Neuronal stem cell (in vitro differentiated cells): Measurements from ENCODE around the gene FMN1.
A peak's percentile ranks its signal among the peaks of the same experiment; 100 is the strongest.

Experiments used
- DNase-seq: peaks from one replicate; pipeline ENCODE4 v3.0.0-alpha.2; 2013; ENCODE audit warnings: low spot score
- H2AFZ ChIP-seq: one replicate; pipeline ENCODE4 v1.6.1; 2013; ENCODE audit warnings: mild to moderate bottlenecking, low read length, inconsistent platforms
- H2AK5ac ChIP-seq: 2 replicates; pipeline ENCODE4 v1.6.1; 2013; ENCODE audit warnings: low read depth, mild to moderate bottlenecking, inconsistent platforms, low read length, moderate library complexity, mixed read lengths
- H2BK120ac ChIP-seq: 2 replicates; pipeline ENCODE4 v1.6.1; 2013; ENCODE audit warnings: low read depth, mild to moderate bottlenecking, inconsistent platforms, low read length, moderate library complexity, mixed read lengths
- H2BK12ac ChIP-seq: one replicate; pipeline ENCODE4 v1.6.1; 2013; ENCODE audit warnings: low read length, inconsistent platforms
- H2BK15ac ChIP-seq: 2 replicates; pipeline ENCODE4 v1.6.1; 2013; ENCODE audit warnings: mild to moderate bottlenecking, low read length, inconsistent platforms, mixed read lengths
- H2BK5ac ChIP-seq: one replicate; pipeline ENCODE4 v1.6.1; 2013; ENCODE audit warnings: inconsistent platforms, mild to moderate bottlenecking, low read length, moderate library complexity
- H3K14ac ChIP-seq: one replicate; pipeline ENCODE4 v1.6.1; 2013; ENCODE audit warnings: low read length, inconsistent platforms
- H3K18ac ChIP-seq: 2 replicates; pipeline ENCODE4 v1.6.1; 2013; ENCODE audit warnings: low read length, inconsistent platforms
- H3K23ac ChIP-seq: 2 replicates; pipeline ENCODE4 v1.6.1; 2013; ENCODE audit warnings: low read depth, mild to moderate bottlenecking, mixed read lengths, low read length, inconsistent platforms; ENCODE audit not compliant: poor library complexity
- H3K27ac ChIP-seq: replicated peaks from 3 replicates; pipeline ENCODE4 v1.5.1; 2013; ENCODE audit warnings: low read length, inconsistent platforms
- H3K27me3 ChIP-seq, 3 experiments: 2 replicates each; pipeline ENCODE4 v1.6.1; 2013; ENCODE audit warnings: low read length in 3 of 3, mild to moderate bottlenecking in 2 of 3, inconsistent platforms in 1 of 3, low read depth in 1 of 3, mixed read lengths in 1 of 3, moderate library complexity in 1 of 3; ENCODE audit not compliant: control insufficient read depth in 3 of 3, insufficient read depth in 3 of 3
- H3K36me3 ChIP-seq, 2 donors: replicated peaks in 1 of 2; 2 replicates each; pipeline ENCODE4 v1.6.1; 2013; ENCODE audit warnings: low read length in 2 of 2; ENCODE audit not compliant: control insufficient read depth in 2 of 2, insufficient read depth in 2 of 2
- H3K4ac ChIP-seq: 2 replicates; pipeline ENCODE4 v1.6.1; 2013; ENCODE audit warnings: inconsistent platforms, mild to moderate bottlenecking, low read length, moderate library complexity
- H3K4me1 ChIP-seq, 2 donors: 1 replicate in 1 of 2; 2 replicates in 1 of 2; pipeline ENCODE4 v1.6.1; 2013; ENCODE audit warnings: low read length in 2 of 2, low read depth in 1 of 2; ENCODE audit not compliant: control insufficient read depth in 2 of 2, insufficient read depth in 1 of 2
- H3K4me2 ChIP-seq: one replicate; pipeline ENCODE4 v1.6.1; 2013; ENCODE audit warnings: mild to moderate bottlenecking, low read length, inconsistent platforms; ENCODE audit not compliant: insufficient read depth, poor library complexity, severe bottlenecking
- H3K4me3 ChIP-seq, 2 donors: 2 replicates each; pipeline ENCODE4 v1.5.1; 2013; ENCODE audit warnings: low read length in 2 of 2, mild to moderate bottlenecking in 2 of 2, inconsistent platforms in 1 of 2, moderate library complexity in 1 of 2
- H3K79me1 ChIP-seq: one replicate; pipeline ENCODE4 v1.6.1; 2013; ENCODE audit warnings: low read depth, mild to moderate bottlenecking, inconsistent platforms, low read length, moderate library complexity
- H3K9ac ChIP-seq: one replicate; pipeline ENCODE4 v1.6.1; 2013; ENCODE audit warnings: mild to moderate bottlenecking, low read depth, low read length, inconsistent platforms; ENCODE audit not compliant: poor library complexity
- H3K9me3 ChIP-seq, 2 donors: replicated peaks in 1 of 2; 2 replicates each; pipeline versions ENCODE3 to v1.6.1; 2013; ENCODE audit warnings: low read length in 2 of 2, mild to moderate bottlenecking in 2 of 2, inconsistent platforms in 1 of 2, low read depth in 1 of 2, mixed read lengths in 1 of 2, moderate library complexity in 1 of 2; ENCODE audit not compliant: control insufficient read depth in 2 of 2, insufficient read depth in 1 of 2
- H4K8ac ChIP-seq: one replicate; pipeline ENCODE4 v1.6.1; 2013; ENCODE audit warnings: low read depth, mild to moderate bottlenecking, inconsistent platforms, low read length, moderate library complexity
- H4K91ac ChIP-seq: one replicate; pipeline ENCODE4 v1.6.1; 2013; ENCODE audit warnings: low read length, low read depth, mild to moderate bottlenecking, inconsistent platforms; ENCODE audit not compliant: poor library complexity
- WGBS, 2 donors: extraction: QIAGEN DNeasy Blood & Tissue Kit; methylation state at CpG; one replicate each; pipeline ENCODE4 v1.1.7; 2013; ENCODE audit warnings: missing lambda C conversion rate in 2 of 2, mixed read lengths in 1 of 2; ENCODE audit not compliant: insufficient read length in 2 of 2, insufficient replicate concordance in 1 of 2; ENCODE audit errors: extremely low coverage in 2 of 2; 5-methylcytosine and 5-hydroxymethylcytosine counted together

Gene FMN1

DNA sequence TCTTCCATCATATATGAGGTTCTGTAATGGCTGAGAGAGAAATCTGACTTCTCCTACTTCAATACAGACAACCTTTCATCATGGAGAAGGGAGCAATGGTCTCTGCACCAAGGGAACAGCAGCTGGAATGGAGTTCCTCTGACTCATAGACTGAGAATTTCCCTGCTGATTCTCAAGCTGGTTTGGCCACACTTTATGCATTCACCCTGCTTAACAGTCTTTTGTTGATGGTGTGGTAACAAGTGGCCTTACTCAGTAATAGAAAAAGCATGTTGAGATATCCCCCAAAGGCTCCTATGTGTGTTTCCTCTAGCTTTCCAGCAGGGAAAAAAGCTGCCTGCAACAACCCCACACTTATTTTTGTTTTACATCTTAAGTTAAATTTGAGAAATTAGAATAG, 338.6 kb downstream of the FMN1 start:
- H3K4ac ChIP-seq: no peak overlapping the region
- DNase-seq: no peak
- H3K9me3 ChIP-seq: no peaks in the 10 kb centered on the region
- H3K4me1 ChIP-seq: peaks cover 6 to 7% of the 10 kb centered on the region in 2 donors
- H3K18ac ChIP-seq: no peak overlapping the region
- no peak overlapping the region for H3K27ac ChIP-seq
- no peak overlapping the region for H3K4me3 ChIP-seq
- H3K14ac ChIP-seq: no peak overlapping the region
- no peaks in the 10 kb centered on the region for H3K36me3 ChIP-seq
- peak overlapping the region; percentile 42 for H2AFZ ChIP-seq
- H3K9ac ChIP-seq: no peak overlapping the region
- no peak overlapping the region for H3K4me2 ChIP-seq
- no peak overlapping the region for H2BK120ac ChIP-seq
- H4K91ac ChIP-seq: no peak overlapping the region
- H3K27me3 ChIP-seq: no peaks in the 10 kb centered on the region
- H3K79me1 ChIP-seq: no peaks in the 10 kb centered on the region
- H2BK15ac ChIP-seq: no peak overlapping the region
- H2AK5ac ChIP-seq: no peak overlapping the region
- no peak overlapping the region for H3K23ac ChIP-seq
- H2BK12ac ChIP-seq: no peak overlapping the region
- H4K8ac ChIP-seq: no peak overlapping the region
- H2BK5ac ChIP-seq: no peak overlapping the region

DNA sequence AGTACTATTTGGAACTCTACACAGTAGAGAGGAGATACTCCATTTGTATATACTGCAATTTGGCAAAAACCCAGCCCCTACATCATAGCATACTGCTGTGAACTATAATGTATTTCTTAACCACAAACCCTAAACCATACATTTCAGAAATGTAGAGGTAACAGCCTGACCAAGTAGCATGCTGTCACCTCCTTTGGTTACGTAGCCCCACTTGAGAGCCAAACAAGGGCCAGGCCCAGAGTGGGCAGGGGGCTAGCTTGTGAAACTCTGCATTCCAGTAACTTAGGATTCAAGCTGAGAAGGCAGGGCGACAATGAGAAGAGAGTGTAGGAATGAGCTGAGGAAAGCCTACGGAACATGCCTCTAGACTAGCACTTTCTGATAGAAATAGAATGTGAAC, 340.9 kb downstream of the FMN1 start:
- no peak overlapping the region for H4K91ac ChIP-seq
- H2BK5ac ChIP-seq: no peak overlapping the region
- no peak overlapping the region for H3K4ac ChIP-seq
- H2AFZ ChIP-seq: no peak overlapping the region
- WGBS, 2 donors: no CpG with 5 or more reads among the region's 3 CpGs
- H3K4me3 ChIP-seq: no peak overlapping the region
- no peak overlapping the region for H2BK15ac ChIP-seq
- DNase-seq: no peak
- H2BK12ac ChIP-seq: no peak overlapping the region
- no peak overlapping the region for H3K9ac ChIP-seq
- peaks cover 6 to 7% of the 10 kb centered on the region in 2 donors for H3K4me1 ChIP-seq
- no peak overlapping the region for H3K27ac ChIP-seq
- no peaks in the 10 kb centered on the region for H3K27me3 ChIP-seq
- H3K18ac ChIP-seq: no peak overlapping the region
- no peaks in the 10 kb centered on the region for H3K36me3 ChIP-seq
- H2BK120ac ChIP-seq: no peak overlapping the region
- no peaks in the 10 kb centered on the region for H3K79me1 ChIP-seq
- no peak overlapping the region for H3K14ac ChIP-seq
- no peak overlapping the region for H2AK5ac ChIP-seq
- H3K9me3 ChIP-seq: no peaks in the 10 kb centered on the region
- no peak overlapping the region for H3K23ac ChIP-seq
- H4K8ac ChIP-seq: no peak overlapping the region
- no peak overlapping the region for H3K4me2 ChIP-seq

DNA sequence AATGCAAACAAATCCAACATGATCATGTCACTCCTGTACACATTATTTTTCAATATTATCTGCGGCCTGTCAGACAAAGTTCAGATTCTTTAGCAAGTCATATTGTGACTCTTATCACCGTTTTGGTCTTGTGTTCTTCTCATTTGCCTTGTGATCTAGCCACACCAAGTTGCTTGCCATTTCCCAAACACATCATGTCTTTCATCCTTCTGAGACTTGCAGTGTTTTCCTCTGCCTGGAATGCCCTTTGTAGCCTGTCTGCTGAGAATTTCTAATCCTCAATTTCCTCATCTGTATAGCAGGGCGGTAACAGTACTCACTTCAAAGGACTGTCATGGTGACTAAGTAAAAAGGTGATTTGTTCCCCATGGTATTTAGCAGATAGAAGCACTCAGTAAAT, 341.7 kb downstream of the FMN1 start:
- Histone ChIP-seq H3K23ac (no peak overlapping the region), H2AK5ac (no peak overlapping the region), H2BK5ac (no peak overlapping the region), H2BK15ac (no peak overlapping the region), H3K36me3 (no peaks in the 10 kb centered on the region), H3K4ac (no peak overlapping the region), H3K79me1 (no peaks in the 10 kb centered on the region), H3K18ac (no peak overlapping the region), H3K9me3 (no peaks in the 10 kb centered on the region), H3K4me1 (peaks cover 6 to 7% of the 10 kb centered on the region in 2 donors), H2AFZ (no peak overlapping the region), H3K27me3 (no peaks in the 10 kb centered on the region), H3K4me3 (no peak overlapping the region), H4K91ac (no peak overlapping the region), H3K27ac (no peak overlapping the region), H3K9ac (no peak overlapping the region), H2BK120ac (no peak overlapping the region), H4K8ac (no peak overlapping the region), H3K14ac (no peak overlapping the region), H3K4me2 (no peak overlapping the region), H2BK12ac (no peak overlapping the region)
- no peak for DNase-seq
- WGBS, 2 donors: no CpG with 5 or more reads among the region's 3 CpGs

DNA sequence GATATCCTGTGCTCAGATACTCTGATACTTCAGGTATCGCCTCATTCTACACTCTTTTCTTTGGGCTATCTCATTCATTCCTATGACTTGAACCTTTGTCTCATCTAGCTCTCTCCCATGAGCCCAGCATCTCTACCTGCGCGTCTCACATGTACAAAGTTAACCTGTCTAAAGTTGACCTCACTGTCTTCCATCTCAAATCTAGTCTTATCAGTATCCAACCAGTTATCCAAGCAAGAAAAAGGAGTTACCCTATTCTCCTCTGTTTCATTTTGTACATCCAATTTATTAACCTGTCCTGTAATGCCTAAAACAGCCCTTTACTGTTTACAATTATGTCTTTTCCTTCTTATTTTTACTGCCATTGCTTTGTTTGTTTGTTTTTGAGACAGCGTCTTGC, 342.5 kb downstream of the FMN1 start:
- Histone ChIP-seq H2BK15ac (no peak overlapping the region), H4K91ac (no peak overlapping the region), H3K18ac (no peak overlapping the region), H2BK5ac (no peak overlapping the region), H2AFZ (no peak overlapping the region), H3K14ac (no peak overlapping the region), H3K36me3 (no peaks in the 10 kb centered on the region), H3K27me3 (no peaks in the 10 kb centered on the region), H2BK120ac (no peak overlapping the region), H3K4ac (no peak overlapping the region), H3K9me3 (no peaks in the 10 kb centered on the region), H2BK12ac (no peak overlapping the region), H4K8ac (no peak overlapping the region), H3K4me2 (no peak overlapping the region), H3K23ac (no peak overlapping the region), H3K4me1 (peaks cover 6 to 7% of the 10 kb centered on the region in 2 donors), H3K9ac (no peak overlapping the region), H3K4me3 (no peak overlapping the region), H3K79me1 (no peaks in the 10 kb centered on the region), H2AK5ac (no peak overlapping the region), H3K27ac (no peak overlapping the region)
- WGBS, 2 donors: no CpG with 5 or more reads among the region's 4 CpGs
- DNase-seq: no peak
